Stimulated activated CD4-positive, alpha-beta T cell treated with anti-CD3 and anti-CD28 coated beads, Interleukin-15, amount 100 ng/mL, for 48 hours (primary cell): ENCODE data around the gene ATP2A3.
A peak's percentile ranks its signal among the peaks of the same experiment; 100 is the strongest.

ENCODE experiments used
- DNase-seq, 2 donors: peaks; one replicate each; pipeline ENCODE4 v3.0.0-alpha.2; 2020; ENCODE audit warnings: low read depth in 2 of 2

ATP2A3 gene

GRCh38 chr17:3928406-3928805, 35.8 kb downstream of the ATP2A3 start:
- DNase-seq = no peak

GRCh38 chr17:3927628-3928340, 36.5 kb downstream of the ATP2A3 start:
- DNase-seq = no peak

GRCh38 chr17:3926860-3927627, 37.2 kb downstream of the ATP2A3 start:
- no peak for DNase-seq

- DNase-seq = no peak
Observed at GRCh38 chr17:3925684-3926485, 38.4 kb downstream of the ATP2A3 start.

GRCh38 chr17:3924512-3925350, 39.5 kb downstream of the ATP2A3 start:
- no peak for DNase-seq

GRCh38 chr17:3923466-3924190, 40.6 kb downstream of the ATP2A3 start:
- DNase-seq = no peak

GRCh38 chr17:3922765-3923164, 41.5 kb downstream of the ATP2A3 start:
- no peak for DNase-seq

GRCh38 chr17:3921502-3922319, 42.5 kb downstream of the ATP2A3 start:
- no peak for DNase-seq

- DNase-seq = no peak
Observed at GRCh38 chr17:3921006-3921405, 43.2 kb downstream of the ATP2A3 start.

- no peak for DNase-seq
Observed at GRCh38 chr17:3919123-3919624, 45.1 kb downstream of the ATP2A3 start.

GRCh38 chr17:3918372-3919122, 45.7 kb downstream of the ATP2A3 start:
- DNase-seq = no peak

GRCh38 chr17:3917391-3917931, 46.8 kb downstream of the ATP2A3 start:
- no peak for DNase-seq

GRCh38 chr17:3916825-3917224, 47.4 kb downstream of the ATP2A3 start:
- DNase-seq = no peak

- DNase-seq = no peak
Observed at GRCh38 chr17:3915995-3916696, 48.1 kb downstream of the ATP2A3 start, which contains the start of gene P2RX1. Gene P2RX1, minus strand, starts transcription at chr17:3916465. Its CDS starts 240 bp downstream, at chr17:3916225.

- no peak for DNase-seq
Observed at GRCh38 chr17:3915581-3915994, 48.6 kb downstream of the ATP2A3 start.

GRCh38 chr17:3914312-3914670, 49.9 kb downstream of the ATP2A3 start:
- DNase-seq = no peak

GRCh38 chr17:3913531-3914311, 50.5 kb downstream of the ATP2A3 start:
- peak; percentile 65 to 74 for DNase-seq
